NCI-H524 treated with DMSO at 0.1 percent for 48 hours (cell line): ENCODE data around the gene AARSD1.
"Not testable (repeated sequence)": the region's sequence is repeated elsewhere in the genome, so short reads cannot be mapped to it uniquely, and the experiment has no call there.

ENCODE experiments used
- DNase-seq: peaks from one replicate; lab custom pipeline; 2025; lab: John Stamatoyannopoulos, UW

Gene AARSD1, protein sequence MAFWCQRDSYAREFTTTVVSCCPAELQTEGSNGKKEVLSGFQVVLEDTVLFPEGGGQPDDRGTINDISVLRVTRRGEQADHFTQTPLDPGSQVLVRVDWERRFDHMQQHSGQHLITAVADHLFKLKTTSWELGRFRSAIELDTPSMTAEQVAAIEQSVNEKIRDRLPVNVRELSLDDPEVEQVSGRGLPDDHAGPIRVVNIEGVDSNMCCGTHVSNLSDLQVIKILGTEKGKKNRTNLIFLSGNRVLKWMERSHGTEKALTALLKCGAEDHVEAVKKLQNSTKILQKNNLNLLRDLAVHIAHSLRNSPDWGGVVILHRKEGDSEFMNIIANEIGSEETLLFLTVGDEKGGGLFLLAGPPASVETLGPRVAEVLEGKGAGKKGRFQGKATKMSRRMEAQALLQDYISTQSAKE

DNA sequence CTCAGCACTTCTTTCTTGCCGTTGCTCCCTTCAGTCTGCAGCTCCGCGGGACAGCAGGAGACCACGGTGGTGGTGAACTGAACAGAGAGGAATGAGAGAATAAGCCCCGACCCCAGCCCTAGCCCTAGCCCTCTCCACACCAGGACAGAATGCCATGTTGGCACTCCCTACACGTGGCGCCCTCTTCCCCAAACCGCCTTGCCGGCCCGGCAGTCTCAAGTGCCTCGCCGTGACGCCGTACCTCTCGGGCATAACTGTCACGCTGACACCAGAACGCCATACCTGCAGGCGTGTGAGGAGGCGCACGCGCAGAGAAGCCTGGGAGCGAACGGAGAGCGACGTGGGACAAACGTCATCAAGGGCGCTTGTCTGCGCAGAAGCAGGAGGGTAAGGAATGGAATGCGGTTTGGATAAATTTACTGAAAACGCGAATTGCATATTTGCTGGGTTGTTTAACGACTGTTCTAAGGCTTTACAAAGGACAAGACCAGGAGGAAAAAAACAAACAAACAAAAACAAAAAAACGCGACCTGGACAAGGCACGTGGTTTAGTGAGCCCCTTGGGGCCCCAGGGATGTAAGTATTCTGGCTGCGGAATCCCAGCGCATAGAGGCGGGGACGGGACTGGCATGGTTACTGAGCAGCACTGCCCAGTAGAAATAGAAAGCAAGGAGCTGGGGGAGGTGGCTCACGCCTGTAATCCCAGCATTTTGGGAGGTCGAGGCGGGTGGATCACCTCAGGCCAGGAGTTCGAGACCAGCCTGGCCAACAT lies at the start of gene AARSD1:
AARSD1 (minus strand) TSS at position 294 of the 772 bp plus-strand sequence; CDS start at position 280, 14 bp downstream.
- peak; percentile 85 for DNase-seq

DNA sequence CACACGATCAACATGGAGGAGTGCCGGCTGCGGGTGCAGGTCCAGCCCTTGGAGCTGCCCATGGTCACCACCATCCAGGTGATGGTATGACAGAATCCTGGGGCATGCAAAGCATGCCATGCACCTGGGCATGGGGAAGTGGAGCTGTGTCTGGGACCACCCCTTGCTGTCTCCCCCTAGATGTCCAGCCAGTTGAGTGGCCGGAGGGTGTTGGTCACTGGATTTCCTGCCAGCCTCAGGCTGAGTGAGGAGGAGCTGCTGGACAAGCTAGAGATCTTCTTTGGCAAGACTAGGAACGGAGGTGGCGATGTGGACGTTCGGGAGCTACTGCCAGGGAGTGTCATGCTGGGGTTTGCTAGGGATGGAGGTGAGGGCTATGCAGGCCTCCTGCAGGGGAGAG lies 49.0 kb upstream of the AARSD1 start:
- DNase-seq: no peak

DNA sequence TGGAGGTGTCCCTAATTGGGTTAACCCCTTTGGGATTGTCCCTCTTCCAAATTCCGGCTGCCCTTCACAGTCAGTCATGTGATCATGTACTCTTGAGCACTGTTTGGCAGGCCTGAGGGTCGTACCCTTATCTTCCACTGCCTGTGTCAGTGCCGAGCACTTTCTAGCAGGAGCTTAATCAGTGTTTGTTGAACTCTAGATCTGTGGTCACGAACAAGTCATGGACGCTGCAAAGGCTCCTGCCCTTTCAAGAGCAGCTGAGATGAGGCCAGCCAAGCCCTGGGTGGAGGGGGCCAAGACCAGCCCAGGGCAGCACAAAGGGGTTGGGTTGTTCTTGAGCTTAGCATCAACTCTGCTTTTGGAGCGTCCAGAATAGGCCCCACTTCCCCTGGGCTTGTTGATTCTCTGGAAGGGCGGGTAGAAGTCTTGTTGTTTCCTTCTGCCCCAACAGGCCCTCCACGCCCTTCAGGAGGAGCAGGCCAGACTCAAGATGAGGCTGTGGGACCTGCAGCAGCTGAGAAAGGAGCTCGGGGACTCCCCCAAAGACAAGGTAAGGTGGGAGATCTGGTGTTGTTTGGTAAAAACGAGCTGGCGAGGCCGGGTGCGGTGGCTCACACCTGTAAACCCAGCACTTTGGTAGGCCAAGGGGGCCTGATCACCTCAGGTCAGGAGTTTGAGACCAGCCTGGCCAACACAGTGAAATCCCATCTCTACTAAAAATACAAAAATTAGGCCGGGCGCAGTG lies 47.6 kb upstream of the AARSD1 start:
- no peak for DNase-seq

DNA sequence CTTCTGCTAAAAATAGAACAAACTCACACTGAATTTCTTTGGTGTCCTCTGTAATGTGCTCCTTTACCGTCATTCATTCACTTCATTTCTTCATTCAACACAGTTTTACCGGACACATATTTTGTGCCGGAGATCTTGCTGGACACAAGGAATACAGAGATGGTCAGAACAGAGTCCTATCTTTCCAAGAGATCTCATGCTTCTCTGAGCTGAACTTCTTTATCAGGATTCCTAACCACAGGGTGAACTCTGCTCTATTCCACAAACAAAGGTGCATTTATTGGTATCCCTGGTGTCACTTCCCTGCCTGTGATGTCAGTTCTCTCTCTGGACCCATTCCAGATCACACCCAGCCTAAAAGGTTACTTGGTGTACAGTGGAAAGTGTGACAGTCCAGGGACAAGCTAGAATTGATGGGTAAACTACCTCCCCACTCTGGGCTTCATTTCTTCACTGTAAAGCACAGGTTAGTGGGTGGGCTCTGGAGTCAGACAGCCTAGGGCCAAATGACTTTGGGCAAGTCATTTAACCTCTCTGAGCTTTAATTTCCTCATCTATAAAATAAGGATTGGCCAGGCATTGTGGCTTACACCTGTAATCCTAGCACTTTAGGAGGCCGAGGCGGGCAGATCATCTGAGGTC lies 46.5 kb upstream of the AARSD1 start:
- DNase-seq: no peak

DNA sequence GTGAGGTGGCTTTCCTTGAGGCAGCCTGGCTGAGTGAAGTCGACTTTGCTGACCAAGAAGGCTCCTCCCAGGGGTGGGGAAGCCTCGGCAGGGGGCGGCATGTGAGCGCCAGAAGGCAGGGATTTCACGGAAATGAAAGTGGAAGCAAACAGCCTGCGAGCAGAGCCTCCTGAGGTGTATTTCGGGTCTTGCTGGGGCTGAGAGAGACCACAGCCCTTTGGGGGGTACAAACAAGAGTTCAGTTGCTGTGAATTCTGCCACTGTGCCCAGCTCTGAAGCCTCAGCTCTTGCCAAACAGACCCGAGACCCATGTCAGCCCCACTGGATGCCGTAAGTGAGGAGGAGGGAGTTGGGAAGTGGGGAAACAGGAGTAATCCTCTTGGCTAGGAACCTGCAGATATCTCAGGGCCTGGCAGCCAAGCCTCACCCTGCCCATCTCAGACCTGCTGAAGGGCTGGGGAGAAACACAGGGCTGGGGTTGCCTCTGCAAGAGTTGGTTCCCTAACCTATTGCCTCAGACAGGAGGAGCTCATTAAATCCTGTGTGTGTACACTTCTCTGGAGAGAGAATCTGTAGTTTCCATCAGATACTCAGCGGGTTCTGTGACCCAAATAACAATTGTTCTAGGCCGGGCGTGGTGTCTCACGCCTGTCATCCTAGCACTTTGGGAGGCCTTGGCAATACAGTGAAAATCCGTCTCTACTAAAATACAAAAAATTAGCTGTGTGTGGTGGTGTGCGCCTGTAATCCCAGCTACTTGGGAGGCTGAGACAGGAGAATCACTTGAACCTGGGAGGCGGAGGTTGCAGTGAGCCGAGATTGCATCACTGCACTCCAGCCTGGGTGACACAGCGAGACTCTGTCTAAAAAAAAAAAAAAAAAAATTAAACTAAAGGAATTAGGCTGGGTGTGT lies 42.6 kb upstream of the AARSD1 start, which contains the start of gene IFI35:
IFI35 (plus strand) TSS at position 146 of the 913 bp plus-strand sequence; CDS start at position 310, 164 bp downstream.
- peak; percentile 16 for DNase-seq

DNA sequence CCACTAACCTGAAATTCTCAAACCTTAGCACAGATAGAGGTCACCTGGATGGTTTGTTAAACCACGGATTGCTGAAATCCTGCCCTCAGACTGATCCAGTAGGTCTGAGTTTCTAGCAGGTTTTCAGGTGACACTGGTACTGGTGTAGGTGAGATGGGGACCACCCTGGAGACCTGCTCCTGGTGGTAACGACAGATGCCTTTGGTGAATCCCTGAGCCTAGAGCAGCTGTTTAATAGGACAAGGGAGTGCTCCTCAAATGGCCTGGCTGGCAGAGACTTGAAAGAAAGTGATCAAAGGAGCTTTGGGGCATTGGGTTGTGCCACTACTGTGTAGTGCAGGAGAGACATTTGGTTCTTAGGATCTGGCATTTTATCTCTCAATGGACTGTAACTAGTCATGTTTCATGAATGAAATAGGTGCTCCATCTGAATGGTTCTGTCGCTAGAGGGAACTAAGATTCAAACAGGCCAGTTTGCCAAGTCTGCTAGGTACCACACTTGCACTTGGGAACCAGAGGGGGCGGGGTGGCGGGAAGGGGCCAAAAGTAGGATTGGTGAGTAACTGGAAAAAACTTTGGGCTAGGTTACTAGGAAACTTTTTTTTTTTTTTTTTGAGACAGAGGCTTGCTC lies 39.4 kb upstream of the AARSD1 start:
- no peak for DNase-seq

DNA sequence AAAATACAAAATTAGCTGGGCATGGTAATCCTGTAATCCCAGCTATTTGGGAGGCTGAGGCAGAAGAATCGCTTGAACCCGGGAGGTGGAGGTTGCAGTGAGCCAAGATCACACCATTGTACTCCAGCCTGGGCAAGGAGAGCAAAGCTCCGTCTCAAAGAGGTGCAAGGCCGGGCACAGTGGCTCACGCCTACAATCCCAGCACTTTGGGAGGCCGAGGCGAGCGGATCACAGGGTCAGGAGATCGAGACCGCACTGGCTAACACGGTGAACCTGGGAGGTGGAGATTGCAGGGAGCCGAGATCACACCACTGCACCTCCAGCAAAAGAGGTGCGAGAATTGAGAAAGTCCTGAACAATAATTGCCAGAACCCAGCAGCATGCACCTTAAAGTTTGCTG lies 36.6 kb upstream of the AARSD1 start:
- not testable (repeated sequence) for DNase-seq

DNA sequence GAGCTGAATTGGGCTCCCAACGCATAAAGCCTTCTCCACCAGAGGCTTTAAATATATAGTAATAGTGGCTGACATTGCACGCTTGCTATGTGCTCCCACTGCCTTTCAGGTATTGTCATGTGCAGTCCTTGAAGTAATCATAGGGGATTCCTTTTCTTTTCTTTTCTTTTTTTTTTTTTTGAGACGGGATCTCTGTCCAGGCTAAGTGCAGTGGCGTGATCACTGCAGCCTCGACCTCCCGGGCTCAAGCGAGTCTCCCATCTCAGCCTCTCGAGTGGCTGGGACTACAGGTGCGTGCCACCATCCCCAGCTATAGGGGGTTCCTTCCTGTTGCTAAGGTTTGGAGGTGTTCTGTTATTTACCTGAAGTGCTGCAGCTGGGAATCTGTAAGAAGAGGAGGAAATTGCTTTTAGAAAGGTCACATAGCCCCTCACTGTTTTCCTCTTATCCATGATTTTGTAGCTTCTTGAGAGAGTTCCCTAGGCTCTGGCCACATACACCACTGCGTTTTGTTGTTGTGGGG lies 34.8 kb upstream of the AARSD1 start:
- DNase-seq: no peak

DNA sequence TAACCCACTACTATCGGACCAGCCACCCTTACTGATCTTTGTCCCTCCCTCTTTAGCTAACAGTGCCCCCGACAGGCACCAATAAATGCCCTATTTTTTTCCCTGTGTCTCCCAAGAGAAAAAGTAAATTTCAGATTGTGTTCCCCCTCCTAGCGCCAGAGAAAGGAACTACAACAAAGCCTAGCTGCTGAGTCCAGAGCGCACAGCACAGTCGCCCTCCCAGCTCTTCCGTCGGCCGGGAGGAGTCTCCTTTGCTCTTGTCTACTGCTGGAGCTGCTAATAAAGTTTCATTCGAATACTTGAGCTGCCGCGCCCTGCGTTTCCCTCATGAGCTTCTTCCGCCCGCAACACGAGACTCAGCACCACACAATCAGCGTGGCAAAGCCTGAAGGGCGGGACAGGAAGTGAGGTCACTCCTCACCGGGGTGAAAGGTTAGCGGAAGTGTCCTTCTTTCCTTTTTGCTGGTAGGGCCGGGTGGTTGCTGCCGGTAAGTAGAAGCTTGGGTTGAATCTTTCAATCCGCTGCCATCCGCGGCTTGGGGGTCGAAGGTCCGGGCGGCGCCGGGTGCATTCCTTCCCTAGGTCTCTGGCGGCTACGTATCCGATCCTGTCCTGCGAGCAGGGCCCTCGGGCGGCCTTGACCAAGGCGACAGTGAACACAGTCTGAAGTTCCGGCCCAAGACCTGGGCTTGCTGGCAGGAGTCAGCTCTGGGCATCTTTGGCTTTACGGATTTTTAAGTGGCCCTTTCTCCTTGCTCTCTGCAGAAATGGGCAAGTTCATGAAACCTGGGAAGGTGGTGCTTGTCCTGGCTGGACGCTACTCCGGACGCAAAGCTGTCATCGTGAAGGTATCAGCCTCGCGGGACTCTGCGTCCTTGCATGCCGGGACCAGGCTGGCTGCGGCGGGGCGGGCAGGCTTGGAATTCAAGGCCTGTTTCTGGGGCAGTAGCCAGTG lies 34.0 kb upstream of the AARSD1 start, which contains the start of gene RPL27:
RPL27 (plus strand) TSS at position 436 of the 955 bp plus-strand sequence; CDS start at position 768, 332 bp downstream.
- peak; percentile 99 for DNase-seq

DNA sequence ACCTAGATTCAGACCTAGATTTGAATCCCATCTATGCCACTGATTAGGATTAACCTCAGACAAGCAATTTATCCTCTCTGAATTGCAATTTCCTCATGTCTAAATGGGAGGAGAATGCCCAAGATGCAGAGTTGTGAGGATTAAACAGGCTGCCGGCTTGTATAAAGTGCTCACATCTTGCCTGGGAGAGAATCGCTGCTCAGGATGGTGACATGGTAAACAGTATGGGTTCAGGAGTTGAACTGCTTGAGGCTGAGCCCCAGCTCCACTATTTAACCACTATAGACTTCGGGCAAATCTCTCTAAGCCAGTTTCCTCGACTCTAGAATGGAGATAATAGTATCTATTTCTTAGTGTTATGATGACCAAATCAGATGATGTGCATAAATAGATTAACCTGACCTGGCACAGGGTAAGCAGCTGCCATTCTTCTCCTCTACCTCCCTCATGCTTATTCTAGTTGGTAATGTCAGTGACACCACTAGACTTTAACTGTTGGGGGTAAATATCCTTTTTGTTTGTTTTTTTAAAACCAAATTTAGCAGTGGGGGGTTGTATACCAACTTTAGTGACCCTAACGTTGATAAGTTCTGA lies 33.2 kb upstream of the AARSD1 start:
- no peak for DNase-seq

DNA sequence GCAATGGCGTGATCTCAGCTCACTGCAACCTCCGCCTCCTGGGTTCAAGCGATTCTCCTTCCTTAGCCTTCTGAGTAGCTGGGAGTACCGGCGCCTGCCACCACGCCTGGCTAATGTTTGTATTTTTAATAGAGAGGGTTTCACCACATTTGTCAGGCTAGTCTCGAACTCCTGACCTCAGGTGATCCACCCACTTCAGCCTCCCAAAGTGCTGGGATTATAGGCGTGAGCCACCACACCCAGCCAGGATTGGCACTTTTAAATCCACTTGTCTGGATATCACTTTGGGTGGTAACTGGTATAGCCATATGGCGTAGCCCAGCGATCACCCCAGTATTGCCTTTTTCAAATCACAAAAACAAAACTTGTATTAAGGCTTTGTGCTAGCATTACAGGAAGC lies 29.7 kb upstream of the AARSD1 start:
- DNase-seq: not testable (repeated sequence)

DNA sequence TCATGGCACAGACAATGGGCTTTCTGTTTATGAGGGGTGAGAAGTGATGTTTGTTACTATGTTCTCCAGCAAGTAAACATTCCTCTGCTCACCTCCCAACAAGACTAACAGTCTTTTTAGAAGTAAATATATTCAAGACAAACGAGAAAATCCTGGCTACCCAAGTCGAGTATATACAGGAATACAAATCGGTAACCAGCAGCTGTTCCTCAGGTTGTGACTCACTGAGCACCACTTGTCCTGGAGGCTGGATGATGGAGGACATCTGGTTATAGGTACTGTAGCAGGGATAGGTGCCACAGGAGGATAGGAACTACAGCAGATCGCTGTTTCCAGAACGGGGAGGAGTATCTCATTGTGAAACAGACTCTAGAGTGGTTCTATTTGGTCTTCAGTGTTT lies 28.6 kb upstream of the AARSD1 start:
- no peak for DNase-seq

DNA sequence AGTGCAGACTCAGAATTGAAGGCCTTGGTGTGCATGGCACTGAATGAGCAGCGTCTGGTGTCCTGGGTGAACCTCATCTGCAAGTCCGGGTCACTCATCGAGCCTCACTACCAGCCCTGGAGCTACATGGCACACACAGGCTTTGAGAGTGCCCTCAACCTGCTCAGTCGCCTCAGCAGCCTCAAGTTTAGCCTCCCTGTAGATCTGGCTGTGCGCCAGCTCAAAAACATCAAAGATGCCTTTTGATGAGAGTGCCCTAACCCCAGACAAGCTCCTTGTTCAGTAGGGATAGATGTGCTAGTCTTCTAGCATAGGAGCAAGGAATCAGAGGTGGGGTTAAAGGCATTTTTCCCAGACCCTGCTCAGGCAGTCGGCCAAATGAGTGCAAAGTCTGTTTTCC lies 27.2 kb upstream of the AARSD1 start:
- no peak for DNase-seq

DNA sequence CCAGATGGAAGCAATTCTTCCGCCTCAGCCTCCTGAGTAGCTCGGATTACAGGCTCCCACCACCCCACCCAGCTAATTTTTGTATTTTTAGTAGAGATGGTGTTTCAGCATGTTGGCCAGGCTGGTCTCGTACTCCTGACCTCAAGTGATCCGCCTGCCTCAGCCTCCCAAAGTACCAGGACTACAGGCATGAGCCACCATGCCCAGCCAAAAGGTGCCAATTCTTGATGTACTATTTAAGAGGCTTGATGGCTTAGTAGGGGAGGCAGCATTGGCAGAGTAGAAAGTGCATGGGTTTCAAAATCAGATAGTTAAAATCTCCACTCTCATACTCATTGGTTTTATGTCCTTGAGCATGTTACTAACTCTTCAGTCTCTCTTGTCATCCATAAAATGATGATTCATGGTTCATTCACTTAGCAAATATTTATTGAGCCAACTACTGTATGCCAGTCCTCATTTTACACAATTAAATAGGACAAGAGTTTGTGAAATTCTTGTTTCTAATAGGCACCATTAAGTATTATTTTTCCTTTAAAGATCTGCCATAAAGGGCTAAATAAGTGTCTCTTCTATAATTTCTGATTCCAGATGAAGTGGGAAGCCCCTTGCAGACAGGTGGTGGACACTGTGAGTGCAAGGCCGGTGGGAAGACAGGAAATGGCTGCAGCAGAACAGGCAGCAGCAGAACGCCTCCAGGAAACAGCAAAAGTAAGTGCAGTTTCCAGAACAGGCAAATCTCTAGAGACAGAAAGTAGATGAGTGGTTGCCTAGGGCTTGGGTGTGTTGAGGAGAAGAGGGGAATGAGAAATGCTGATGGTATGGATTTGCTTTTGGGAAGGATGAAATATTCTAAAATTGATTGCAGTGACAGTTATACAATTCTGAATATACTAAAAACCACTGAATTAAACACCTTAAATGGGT lies 25.7 kb upstream of the AARSD1 start:
- DNase-seq: no peak

DNA sequence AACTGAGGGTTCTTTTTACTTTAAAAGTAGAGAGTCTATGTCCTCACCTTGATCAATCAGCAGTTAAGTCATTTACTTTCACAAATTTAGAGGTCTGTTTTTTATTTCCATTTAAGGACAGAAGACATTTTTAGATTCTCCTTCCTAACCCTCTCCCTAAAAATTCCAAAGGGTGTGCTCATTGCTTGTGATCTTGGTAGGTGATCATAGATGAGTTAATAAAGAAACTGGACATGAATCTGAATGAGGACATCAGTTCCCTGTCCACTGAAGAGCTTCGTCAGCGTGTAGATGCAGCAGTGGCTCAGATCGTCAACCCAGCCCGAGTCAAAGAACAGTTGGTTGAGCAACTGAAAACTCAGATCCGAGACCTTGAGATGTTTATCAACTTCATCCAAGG lies 24.9 kb upstream of the AARSD1 start:
- DNase-seq: no peak

DNA sequence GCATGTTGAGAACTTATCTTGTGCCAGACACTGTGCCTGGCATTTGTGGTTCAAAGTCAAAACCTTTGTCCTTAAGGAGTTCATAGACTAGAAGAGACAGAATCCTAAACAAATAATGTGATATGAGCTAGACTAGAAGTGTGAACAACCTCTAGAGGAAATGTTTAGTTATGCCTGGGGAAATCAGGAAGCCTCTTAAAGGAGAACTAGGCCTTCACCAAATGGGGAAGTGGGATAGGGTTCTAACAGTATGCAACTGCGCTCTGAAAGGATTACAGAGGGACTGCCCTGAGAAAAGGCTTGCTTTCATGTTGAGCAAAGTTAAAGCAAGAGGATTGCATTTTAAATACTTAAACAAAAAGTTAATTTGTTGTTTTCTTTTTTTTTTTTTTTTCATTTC lies 21.0 kb upstream of the AARSD1 start:
- no peak for DNase-seq

DNA sequence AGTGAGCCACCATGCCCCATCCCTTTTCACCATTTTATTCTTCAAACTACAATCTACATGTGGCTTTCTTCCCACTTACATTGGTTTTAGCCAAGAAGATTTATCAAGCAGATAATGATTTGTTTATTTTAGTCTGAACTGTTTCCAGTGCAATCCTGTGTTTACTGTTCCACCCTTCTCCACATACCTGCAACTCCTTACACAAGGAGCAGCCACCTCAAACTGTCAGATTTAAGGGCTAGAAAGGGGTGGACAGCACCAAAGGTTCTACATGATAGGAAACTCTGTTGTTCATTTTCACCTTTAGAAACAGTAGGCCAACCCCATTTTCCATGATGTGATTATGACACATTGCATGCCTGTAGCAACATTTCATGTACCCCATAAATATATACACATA lies 18.0 kb upstream of the AARSD1 start:
- DNase-seq: no peak
